Measurements from ENCODE around the gene TSPAN3. TPM values are rescaled to one million over a fixed set of nuclear protein-coding genes. Genes with fewer than 3 reads are reported as not detected.

Gene TSPAN3
- total RNA-seq, 4 donors from 2014 or later, result 163 to 205 (median 171) TPM

- Histone ChIP-seq H3K27ac (no peak overlapping the region), H3K4me3 (no peak overlapping the region), H3K36me3 (peaks cover 0 to under 1% of the 10 kb centered on the region in 2 donors), H3K27me3 (no peaks in the 10 kb centered on the region), H3K4me1 (peaks cover 0 to 30% (median 0%) of the 10 kb centered on the region in 3 donors), H3K9me3 (no peaks in the 10 kb centered on the region)
- peak; percentile 45 for ATAC-seq
- 63 to 92% methylated on average over 2 to 3 of the region's 3 CpGs for WGBS, 2 donors (ENCODE audit: low coverage in 1 of 2)
- TF ChIP-seq EP300 (IDR thresholded peaks at IDR 0.05), result no peak
- TF ChIP-seq POLR2AphosphoS5 (IDR thresholded peaks at IDR 0.05), result no peak
- TF ChIP-seq, protein P1, sequence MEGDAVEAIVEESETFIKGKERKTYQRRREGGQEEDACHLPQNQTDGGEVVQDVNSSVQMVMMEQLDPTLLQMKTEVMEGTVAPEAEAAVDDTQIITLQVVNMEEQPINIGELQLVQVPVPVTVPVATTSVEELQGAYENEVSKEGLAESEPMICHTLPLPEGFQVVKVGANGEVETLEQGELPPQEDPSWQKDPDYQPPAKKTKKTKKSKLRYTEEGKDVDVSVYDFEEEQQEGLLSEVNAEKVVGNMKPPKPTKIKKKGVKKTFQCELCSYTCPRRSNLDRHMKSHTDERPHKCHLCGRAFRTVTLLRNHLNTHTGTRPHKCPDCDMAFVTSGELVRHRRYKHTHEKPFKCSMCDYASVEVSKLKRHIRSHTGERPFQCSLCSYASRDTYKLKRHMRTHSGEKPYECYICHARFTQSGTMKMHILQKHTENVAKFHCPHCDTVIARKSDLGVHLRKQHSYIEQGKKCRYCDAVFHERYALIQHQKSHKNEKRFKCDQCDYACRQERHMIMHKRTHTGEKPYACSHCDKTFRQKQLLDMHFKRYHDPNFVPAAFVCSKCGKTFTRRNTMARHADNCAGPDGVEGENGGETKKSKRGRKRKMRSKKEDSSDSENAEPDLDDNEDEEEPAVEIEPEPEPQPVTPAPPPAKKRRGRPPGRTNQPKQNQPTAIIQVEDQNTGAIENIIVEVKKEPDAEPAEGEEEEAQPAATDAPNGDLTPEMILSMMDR (IDR thresholded peaks at IDR 0.05), result no peak
- no peak for TF ChIP-seq POLR2A (IDR thresholded peaks at IDR 0.05)
Measured at GRCh38 chr15:77104155-77104554, 33.2 kb upstream of the TSPAN3 start.

DNA sequence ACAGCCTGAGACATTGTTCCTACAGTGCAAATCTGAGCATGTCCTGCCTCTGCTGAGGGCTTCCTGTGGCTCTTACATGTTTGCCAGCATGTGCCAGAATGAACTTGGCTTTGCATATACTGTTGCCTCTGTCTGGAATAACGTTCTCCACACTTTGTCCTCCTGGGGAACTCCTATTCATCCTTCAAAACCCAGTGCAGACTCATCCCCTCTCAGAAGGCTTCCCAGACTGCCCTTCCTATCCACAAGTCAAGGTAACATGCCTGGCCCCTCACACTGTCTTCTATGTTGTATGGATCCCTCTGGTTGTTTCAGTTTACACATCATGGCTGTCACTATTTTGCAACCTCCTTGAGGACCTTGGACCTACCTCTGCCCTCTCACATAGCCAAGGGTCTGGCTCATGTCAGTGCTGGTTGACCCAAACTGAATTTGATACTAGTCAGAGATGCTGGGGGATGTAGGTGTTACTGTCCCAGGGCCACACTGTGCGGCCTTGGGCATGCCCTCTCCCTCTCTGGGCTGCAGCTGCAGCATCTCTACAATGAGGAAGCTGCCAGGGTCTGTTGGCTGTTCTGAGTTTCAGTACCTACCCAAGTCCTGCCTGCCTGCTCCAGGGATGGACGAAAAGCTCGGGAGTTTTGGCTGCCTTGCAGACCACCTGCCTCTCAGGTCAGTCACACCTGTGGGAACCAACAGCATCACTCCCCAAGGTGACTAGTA, 29.0 kb upstream of the TSPAN3 start:
- Histone ChIP-seq H3K27me3 (no peaks in the 10 kb centered on the region), H3K4me1 (peaks cover 0 to 11% (median 0%) of the 10 kb centered on the region in 3 donors), H3K9me3 (no peaks in the 10 kb centered on the region), H3K4me3 (no peak overlapping the region), H3K27ac (no peak overlapping the region), H3K36me3 (no peaks in the 10 kb centered on the region)
- 70 to 88% methylated on average over 1 of the region's 4 CpGs for WGBS, 2 donors (ENCODE audit: low coverage in 1 of 2)
- ATAC-seq, result no peak
- no peak for TF ChIP-seq POLR2AphosphoS5 (IDR thresholded peaks at IDR 0.05)
- TF ChIP-seq POLR2A (IDR thresholded peaks at IDR 0.05), result no peak
- no peak for TF ChIP-seq EP300 (IDR thresholded peaks at IDR 0.05)
- TF ChIP-seq, protein P1 (IDR thresholded peaks at IDR 0.05), result no peak

DNA sequence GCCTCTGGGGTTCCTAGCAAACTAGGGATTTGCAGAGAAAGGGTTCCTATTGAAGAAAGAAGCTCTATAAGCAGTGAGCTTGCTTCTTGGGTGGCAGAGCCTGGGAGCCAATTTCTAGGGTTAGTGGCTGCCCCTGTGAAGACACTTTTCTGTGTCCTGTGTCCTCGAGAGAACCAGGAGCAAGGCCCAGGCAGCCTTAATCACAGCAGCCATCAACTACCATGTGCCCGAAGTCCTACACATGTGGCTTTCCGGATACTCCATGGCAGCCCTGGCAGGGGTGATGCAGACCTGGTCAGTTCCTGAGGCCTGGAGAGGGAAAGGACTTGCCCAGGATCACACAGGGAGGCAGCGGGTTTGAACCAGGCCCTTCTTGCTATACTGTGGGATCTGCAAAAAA, 27.7 kb upstream of the TSPAN3 start:
- no peaks in the 10 kb centered on the region for H3K9me3 ChIP-seq
- no peaks in the 10 kb centered on the region for H3K4me1 ChIP-seq
- H3K36me3 ChIP-seq, result no peaks in the 10 kb centered on the region
- no peaks in the 10 kb centered on the region for H3K27me3 ChIP-seq
- H3K27ac ChIP-seq, result no peak overlapping the region
- H3K4me3 ChIP-seq, result no peak overlapping the region
- ATAC-seq, result no peak
- no peak for TF ChIP-seq POLR2A (IDR thresholded peaks at IDR 0.05)
- TF ChIP-seq, protein P1 (IDR thresholded peaks at IDR 0.05), result no peak
- TF ChIP-seq POLR2AphosphoS5 (IDR thresholded peaks at IDR 0.05), result no peak
- no peak for TF ChIP-seq EP300 (IDR thresholded peaks at IDR 0.05)
- no CpG with 5 or more reads among the region's 4 CpGs for WGBS, 2 donors (ENCODE audit: low coverage in 1 of 2)

DNA sequence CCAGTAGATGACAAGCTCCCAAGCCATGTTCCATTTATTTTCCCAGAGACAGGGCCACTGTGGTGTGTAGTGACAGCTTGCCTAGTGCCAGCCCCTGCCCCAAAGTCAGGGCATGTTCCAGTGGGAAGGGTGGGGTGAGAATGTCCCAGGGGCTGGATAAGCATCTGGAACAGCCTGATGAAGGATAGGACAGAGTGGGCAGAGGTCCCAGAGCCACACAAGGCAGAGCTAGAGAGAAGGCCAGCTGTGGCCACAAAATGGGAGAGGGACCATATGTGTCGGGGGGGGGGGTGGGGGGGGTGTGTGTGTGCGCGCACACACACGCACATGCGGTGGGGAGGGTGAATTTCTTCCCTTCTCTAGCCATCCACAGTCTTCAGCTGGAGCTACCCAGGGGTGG, 27.0 kb upstream of the TSPAN3 start:
- H3K9me3 ChIP-seq, result no peaks in the 10 kb centered on the region
- no peaks in the 10 kb centered on the region for H3K36me3 ChIP-seq
- H3K4me1 ChIP-seq, result no peaks in the 10 kb centered on the region
- ATAC-seq, result no peak
- no peak overlapping the region for H3K27ac ChIP-seq
- no peak overlapping the region for H3K4me3 ChIP-seq
- WGBS, 2 donors (ENCODE audit: low coverage in 1 of 2), result no CpG with 5 or more reads among the region's 5 CpGs
- no peaks in the 10 kb centered on the region for H3K27me3 ChIP-seq
- TF ChIP-seq POLR2A (IDR thresholded peaks at IDR 0.05), result no peak
- TF ChIP-seq EP300 (IDR thresholded peaks at IDR 0.05), result no peak
- TF ChIP-seq POLR2AphosphoS5 (IDR thresholded peaks at IDR 0.05), result no peak
- TF ChIP-seq, protein P1 (IDR thresholded peaks at IDR 0.05), result no peak

GRCh38 chr15:77097248-77097721, 26.4 kb upstream of the TSPAN3 start:
- no peak overlapping the region for H3K27ac ChIP-seq
- no peaks in the 10 kb centered on the region for H3K36me3 ChIP-seq
- WGBS, 2 donors (ENCODE audit: low coverage in 1 of 2), result 80% methylated on average over 2 of the region's 7 CpGs; no CpG with 5 or more reads in 1 of the 2 donors
- no peaks in the 10 kb centered on the region for H3K27me3 ChIP-seq
- H3K9me3 ChIP-seq, result no peaks in the 10 kb centered on the region
- no peak overlapping the region for H3K4me3 ChIP-seq
- ATAC-seq, result no peak
- no peaks in the 10 kb centered on the region for H3K4me1 ChIP-seq
- TF ChIP-seq POLR2AphosphoS5 (IDR thresholded peaks at IDR 0.05) (no peak), EP300 (IDR thresholded peaks at IDR 0.05) (no peak), POLR2A (IDR thresholded peaks at IDR 0.05) (no peak)
- TF ChIP-seq, protein P1 (IDR thresholded peaks at IDR 0.05), result no peak

Measured in gastroesophageal sphincter (tissue), 4 donors.